Activated gamma-delta T cell (primary cell): ENCODE measurements around the gene LONRF2.
A peak's percentile ranks its signal among the peaks of the same experiment; 100 is the strongest.
"Not testable (repeated sequence)": the region's sequence is repeated elsewhere in the genome, so short reads cannot be mapped to it uniquely, and the experiment has no call there.

Source experiments
- DNase-seq: peaks from one replicate; lab custom pipeline; 2025; lab: John Stamatoyannopoulos, UW
- total RNA-seq, 2 donors: gene quantifications; one replicate each; lab custom pipeline; 2026; lab: John Stamatoyannopoulos, UW

LONRF2 gene
- 0.83 to 1.4 reads per million in 2 donors for total RNA-seq

DNA sequence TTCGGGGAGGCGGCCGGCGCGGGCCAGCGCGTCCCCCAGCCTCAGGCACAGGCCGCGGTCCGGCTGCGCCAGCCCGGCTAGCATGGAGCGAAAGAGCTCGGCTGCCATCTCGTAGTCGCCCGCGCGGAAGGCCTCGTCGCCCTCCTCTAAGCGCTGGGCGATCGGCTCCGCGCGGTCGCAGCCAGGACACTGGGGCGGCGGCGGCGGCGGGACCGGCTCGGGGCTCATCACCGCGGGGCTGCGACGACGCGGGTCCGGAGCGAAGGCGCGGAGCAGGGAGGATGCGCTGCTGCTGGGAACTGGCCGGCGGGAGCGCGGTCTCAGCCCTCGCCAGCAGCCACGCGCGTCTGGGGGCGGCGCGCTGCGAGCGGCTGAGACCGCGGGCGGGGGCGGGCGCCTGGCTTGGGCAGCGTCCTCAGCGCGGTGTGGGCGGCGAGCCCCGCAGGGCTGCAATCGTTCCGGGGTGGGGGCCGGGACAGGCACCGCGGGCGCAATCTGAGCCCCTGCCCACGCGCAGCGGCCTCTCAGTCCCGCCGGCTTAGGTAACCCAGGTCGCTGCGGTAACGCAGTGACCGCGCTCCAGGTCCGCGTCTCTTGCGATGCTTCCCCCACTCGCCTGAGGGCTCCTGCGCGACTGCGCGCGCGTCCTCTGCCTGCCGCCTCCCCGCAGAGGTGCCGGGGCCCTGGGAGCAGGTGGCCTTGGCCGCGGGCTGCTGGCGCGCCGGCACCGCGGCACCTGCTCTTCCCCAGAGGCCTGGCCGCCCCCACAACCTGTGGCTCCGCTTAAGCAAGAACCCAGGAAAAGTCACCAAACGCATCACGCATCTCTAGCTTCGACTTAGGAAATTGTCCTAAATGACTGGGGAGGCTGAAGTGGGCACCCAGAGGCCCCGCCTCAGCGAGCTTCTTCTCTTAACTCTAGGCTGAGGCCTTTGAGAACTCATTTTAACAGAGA, at the start of gene LONRF2:
LONRF2 (minus strand) TSS at position 636 of the 955 bp plus-strand sequence; CDS start at position 228, 408 bp downstream.
- DNase-seq = peak; percentile 10

DNA sequence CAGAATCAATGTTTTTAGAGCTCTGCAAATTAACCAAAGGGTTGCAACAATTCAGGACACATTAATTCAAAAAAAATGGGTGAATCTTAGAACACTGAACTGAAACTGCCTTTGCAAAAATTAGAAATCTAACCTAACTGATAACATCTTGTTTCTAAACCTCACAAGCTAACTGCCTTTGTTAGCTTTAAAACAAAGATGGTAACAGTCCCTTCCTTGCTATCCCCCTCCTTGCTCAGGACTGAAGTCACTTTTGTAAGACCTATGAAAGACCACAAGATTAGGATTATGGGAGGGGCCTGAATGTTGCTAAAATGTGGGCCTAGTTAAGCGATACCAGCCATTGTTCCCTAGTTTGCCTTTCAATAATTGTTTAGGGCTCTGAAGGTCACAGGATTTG, 44.9 kb upstream of the LONRF2 start:
- DNase-seq = no peak

DNA sequence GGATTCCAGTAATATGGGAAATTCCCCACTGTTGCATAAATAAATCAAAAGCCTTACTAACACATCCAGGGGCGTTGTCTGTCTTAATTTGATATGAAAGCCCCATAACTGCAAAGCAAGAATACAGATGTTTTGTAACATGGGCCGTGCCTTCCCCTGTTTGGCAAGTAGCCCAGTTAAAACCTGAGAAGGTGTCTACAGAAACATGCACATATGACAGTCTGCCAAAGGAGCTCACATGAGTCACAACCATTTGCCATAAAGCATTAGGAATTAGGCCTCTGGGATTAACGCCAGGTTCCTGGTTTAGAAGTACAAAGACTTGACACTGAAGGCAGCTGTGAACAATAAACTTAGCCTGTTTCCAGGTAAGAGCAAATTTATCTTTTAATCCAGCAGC, 43.1 kb upstream of the LONRF2 start:
- no peak for DNase-seq

- not testable (repeated sequence) for DNase-seq
These were observed 40.0 kb upstream of the LONRF2 start for GRCh38 chr2:100362269-100362668.

DNA sequence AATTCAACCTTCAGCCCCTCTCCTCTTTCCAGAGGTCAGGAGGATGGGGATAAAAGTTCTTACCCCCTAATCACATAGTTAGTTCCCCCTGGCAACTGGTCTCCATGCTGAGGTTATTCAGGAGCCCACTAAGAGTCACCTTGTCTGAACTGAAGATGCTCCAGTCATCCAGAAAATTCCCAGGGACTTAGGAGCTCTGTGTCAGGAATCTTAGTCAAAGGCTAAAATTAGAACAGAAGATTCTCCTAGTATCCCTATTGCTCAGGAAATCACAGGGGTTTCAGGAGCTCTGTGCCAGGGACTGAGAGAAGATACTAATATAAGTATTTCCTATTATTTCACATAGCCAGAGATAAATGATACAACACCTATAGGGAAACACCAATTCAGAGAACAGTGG, 37.3 kb upstream of the LONRF2 start:
- DNase-seq = no peak

DNA sequence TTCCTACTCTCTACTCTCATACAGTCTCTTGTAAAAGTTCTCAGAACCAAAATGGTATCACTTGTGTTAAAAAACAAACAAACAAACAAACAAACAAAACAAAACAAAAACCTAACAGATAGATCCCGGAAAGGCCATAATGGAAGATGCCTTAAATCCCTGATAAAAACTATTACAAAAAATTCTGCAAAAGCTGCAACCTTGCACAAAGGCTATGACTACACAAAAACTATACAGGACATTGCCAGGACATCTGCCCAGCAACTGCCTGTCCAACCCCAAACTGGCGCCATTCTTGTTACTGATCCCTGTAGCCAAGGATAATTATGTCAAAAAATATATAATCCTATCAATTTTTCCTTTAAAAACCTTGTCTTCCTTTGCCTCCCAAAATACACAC, 36.3 kb upstream of the LONRF2 start:
- DNase-seq = no peak

DNA sequence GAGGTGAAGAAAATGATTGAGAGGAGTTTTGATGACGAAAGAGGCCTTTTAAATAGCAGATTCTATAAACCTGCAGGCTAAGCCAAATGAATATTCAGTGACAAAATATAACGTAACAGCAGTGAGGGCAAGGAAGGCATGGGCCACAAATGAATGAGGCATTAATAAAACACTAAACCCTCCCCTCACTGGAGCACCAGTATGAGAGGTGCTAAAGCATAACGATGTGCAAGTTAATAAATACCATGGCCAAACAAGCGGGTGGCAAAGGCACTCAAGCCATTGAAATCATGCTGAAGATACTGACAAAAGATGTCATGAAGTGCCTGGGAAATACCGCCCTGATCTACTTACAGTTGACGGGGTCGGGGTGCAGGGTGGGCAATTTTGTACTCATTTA, 30.2 kb upstream of the LONRF2 start:
- no peak for DNase-seq

GRCh38 chr2:100350661-100351185, 28.4 kb upstream of the LONRF2 start:
- no peak for DNase-seq

- DNase-seq = not testable (repeated sequence)
These were observed 22.8 kb upstream of the LONRF2 start for GRCh38 chr2:100345144-100345543.

DNA sequence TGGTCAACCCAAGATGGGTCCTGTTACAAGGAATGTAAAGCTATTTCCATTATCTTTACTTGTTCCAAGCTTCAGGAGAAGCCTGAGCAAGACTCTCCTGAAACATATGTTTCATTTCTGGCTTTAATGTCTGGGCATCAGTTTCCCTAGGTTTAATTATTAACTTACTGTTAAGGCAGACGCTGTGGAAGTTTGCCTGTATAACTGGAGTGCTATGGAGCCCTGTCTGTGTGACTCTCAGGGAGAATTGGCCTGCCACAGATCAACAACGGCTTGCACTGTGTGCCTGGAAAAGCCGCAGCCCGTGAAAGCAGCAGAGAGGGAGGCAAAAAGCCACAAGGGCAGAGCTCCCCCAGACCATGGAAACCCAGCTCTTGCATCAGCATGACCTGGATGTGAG, 22.1 kb upstream of the LONRF2 start:
- no peak for DNase-seq

- DNase-seq = not testable (repeated sequence)
These were observed 20.2 kb upstream of the LONRF2 start for GRCh38 chr2:100342466-100342865.

- no peak for DNase-seq
These were observed 17.5 kb upstream of the LONRF2 start for GRCh38 chr2:100339823-100340222.

GRCh38 chr2:100334929-100335328, 12.6 kb upstream of the LONRF2 start:
- no peak for DNase-seq

DNA sequence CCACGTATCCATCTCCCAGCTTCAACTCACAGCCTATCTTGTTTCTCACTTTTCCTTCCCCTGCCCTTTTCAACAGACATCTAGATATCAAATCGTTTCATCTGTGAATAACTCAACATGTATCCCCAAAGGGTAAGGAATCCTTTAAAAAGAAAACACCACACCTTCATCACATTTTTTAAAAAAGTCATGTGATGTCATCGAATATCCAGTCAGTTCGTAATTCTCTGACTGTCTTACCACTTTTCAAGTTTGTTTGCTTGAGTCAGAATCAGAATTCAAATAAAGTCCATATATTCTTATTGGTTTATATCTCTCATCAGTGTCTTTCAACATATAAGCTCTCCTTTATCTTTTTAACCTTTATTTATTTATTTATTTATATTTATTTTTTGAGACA, 5.4 kb upstream of the LONRF2 start:
- no peak for DNase-seq

- DNase-seq = peak; percentile 6
These were observed 979 bp downstream of the LONRF2 start for GRCh38 chr2:100321179-100321865.

- DNase-seq = no peak
These were observed 1.6 kb downstream of the LONRF2 start for GRCh38 chr2:100320547-100321178.

DNA sequence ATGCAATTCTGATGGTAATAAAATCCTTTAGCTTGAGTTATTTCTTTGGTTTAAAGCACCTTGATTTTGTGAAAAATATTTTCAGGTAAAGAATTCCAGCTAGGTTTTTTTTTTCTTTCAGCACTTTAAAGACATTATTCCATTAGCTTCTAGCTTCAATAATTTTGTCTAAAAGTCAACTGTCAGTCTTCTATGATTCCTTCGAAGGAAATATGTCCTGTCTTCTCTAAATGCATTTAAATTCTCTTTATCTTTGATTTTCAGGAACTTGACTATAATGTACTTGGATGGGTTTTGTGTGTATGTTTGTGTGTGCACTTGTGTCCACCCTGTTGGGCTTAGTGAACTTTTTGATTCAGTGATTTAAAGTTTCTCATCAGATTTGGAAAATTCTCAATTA, 4.7 kb downstream of the LONRF2 start:
- no peak for DNase-seq

DNA sequence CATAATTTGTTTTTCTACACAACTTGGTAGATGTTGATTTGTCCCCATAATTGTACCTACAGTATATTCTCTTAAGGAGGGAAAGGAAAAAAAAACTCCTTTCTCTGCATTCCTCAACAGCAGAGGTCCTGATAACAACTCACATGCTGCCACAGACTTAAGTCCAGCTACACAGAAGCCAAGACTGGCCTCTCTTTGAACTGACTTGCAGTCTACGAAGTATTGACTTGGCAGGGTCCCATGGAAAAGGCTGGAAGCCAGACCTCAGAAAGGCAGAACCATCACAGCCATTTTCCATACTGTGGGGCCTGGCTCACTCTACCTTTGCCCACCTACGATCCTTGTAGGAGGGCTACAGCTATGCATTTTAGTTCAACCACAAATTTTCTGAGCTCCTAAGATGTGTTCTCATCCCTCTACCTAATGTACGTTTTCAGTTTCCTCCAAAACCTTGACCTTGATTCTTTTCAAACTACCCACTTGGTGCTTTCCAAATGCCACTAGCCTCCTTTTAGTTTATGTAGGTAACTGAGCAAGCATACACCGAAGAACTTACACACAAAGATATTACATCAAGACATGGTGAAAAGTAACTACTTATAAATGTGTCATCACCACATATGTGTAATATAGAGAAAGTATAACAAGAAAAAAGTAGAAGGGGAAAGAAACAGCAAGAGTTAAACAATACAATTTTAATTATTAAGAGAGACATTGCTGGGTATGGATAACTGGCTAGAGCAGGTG, 12.2 kb downstream of the LONRF2 start:
- no peak for DNase-seq

- DNase-seq = no peak
These were observed 13.0 kb downstream of the LONRF2 start for GRCh38 chr2:100309311-100309710.

DNA sequence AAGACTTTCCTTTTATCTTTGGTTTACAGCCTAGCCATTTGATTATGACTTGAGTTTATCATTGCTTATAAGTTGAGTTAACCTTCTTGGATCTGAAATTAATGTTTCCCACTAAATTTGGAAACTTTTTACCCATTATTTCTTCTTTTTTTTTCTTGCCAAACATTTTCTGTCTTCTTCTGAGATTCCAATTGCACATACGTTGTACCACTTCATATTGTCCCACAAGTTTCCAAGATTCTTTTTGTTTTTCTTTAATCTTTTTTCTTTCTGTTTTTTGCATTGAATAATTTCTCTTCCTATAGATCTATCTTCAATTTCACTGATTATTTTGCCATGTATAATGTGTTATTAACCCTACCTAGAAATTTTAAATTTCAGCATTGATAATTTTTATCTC, 18.6 kb downstream of the LONRF2 start:
- no peak for DNase-seq

GRCh38 chr2:100302585-100302892, 19.8 kb downstream of the LONRF2 start:
- DNase-seq = no peak
